Measurements from ENCODE around the gene PRRX2. TPM values are rescaled to one million over a fixed set of nuclear protein-coding genes. Genes with fewer than 3 reads are reported as not detected.

Gene PRRX2
- total RNA-seq, 1 donor from 2014 or later, result not detected

- no peak for DNase-seq (ENCODE audit: low read depth, low spot score)
These were observed 12.0 kb downstream of the PRRX2 start for GRCh38 chr9:129677456-129677855.

GRCh38 chr9:129678844-129679243 is 13.4 kb downstream of the PRRX2 start:
- no peak for DNase-seq (ENCODE audit: low read depth, low spot score)

GRCh38 chr9:129679537-129679936 is 14.1 kb downstream of the PRRX2 start:
- DNase-seq (ENCODE audit: low read depth, low spot score), result no peak

DNA sequence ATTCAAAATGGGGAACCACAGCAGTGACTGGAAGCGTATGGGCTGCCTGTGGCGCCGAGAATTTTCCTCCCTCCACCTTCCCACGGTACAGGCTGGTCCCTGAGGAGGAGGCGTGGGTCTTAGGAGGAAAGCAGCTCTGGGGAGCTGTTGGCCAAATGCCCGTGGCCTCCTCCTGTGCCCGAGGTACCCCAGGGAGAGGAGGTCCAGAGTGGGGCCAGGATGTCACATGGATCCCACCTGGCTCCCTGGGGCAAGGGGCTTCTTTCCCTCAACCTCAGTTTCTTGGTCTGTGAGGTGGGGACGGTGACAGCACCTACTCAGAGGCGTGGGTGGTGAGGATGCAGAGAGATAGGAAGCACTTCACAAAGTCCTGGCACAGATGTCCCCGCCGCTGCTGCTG is 16.5 kb downstream of the PRRX2 start:
- DNase-seq (ENCODE audit: low read depth, low spot score), result no peak

GRCh38 chr9:129682381-129682780 is 16.9 kb downstream of the PRRX2 start:
- DNase-seq (ENCODE audit: low read depth, low spot score), result no peak

GRCh38 chr9:129685220-129685932 is 19.9 kb downstream of the PRRX2 start:
- no peak for DNase-seq (ENCODE audit: low read depth, low spot score)

- DNase-seq (ENCODE audit: low read depth, low spot score), result no peak
These were observed 20.4 kb downstream of the PRRX2 start for GRCh38 chr9:129685933-129686259.

DNA sequence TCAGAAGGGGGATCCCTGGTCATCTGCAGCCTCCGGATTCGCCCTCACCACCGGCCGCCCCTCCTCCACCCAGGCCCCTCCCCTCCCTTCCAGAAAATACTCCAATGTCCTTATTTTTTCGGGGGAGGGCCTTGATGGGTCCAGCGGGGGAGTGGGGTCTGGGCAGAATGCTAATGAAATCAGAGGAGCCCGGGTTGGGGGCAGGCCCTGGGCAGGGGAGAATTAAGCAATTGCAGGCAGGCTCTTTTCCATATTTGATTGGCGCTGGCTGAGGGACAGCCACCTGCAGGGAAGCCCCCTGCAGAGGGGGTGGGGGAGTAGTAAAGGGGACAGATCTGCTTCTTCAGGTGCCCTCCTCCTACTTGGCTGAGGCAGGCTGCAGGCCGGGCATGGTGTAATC is 21.3 kb downstream of the PRRX2 start:
- no peak for DNase-seq (ENCODE audit: low read depth, low spot score)

DNA sequence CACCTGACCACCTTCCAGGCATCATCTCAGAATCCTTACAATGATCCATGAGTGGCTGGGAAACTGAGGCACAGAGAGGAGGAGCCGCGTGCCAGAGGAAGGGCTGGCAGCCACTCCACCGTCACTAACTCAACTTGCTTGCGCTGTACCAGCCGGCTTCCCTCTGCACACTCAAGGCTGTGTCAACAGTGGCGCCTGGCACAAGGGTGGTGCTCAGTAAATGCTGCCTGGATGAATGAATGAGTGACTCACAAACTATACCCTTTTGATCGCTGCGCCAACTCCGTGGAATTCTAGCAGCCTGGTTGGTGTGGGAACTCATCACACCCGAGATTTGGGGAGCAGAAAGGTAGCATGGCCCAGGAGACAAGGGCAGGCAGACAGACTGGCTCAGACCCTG is 21.9 kb downstream of the PRRX2 start:
- DNase-seq (ENCODE audit: low read depth, low spot score), result no peak

DNA sequence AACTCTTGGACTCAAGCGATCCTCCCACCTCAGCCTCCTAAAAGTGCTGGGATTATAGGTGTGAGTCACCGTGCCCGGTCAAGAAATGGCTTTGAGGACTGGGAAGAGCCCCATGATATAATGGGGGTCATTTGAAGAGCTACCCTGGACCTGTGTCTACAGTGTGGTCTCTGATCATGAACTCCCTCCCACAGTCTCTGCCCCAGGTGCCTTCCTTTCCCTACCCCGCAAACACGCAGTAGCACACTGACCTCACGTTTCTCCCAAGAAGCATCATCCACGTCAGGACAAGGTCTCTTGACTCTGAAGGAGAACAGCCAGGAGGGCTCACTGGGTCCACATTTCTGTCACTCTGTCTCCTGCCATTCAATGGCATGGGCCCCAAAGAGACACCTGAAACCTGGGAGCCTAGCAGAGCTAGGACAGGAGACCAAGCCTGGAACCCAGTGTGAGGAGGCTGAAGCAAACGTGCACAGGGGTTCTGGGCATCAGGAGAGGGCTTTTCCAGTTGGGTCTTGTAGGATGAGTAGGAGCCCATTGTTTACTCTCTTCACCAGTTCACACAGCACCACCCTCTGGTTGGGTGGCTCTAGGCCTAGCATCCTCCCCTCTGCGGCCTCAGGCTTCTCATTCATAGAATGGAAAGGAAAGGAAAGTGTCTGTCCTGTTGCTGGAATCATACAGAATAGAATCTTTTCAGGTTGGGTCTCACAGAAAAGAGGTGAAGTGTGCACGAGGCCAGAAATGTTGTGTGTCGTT is 23.0 kb downstream of the PRRX2 start:
- DNase-seq (ENCODE audit: low read depth, low spot score), result no peak

GRCh38 chr9:129692534-129692933 is 27.1 kb downstream of the PRRX2 start:
- no peak for DNase-seq (ENCODE audit: low read depth, low spot score)

GRCh38 chr9:129693741-129694140 is 28.3 kb downstream of the PRRX2 start:
- no peak for DNase-seq (ENCODE audit: low read depth, low spot score)

- no peak for DNase-seq (ENCODE audit: low read depth, low spot score)
These were observed 28.8 kb downstream of the PRRX2 start for GRCh38 chr9:129694243-129694646.

- DNase-seq (ENCODE audit: low read depth, low spot score), result no peak
These were observed 30.4 kb downstream of the PRRX2 start for GRCh38 chr9:129695870-129696269.

- DNase-seq (ENCODE audit: low read depth, low spot score), result no peak
These were observed 31.7 kb downstream of the PRRX2 start for GRCh38 chr9:129696944-129697655.

GRCh38 chr9:129697656-129698253 is 32.3 kb downstream of the PRRX2 start:
- DNase-seq (ENCODE audit: low read depth, low spot score), result no peak

- DNase-seq (ENCODE audit: low read depth, low spot score), result no peak
These were observed 32.9 kb downstream of the PRRX2 start for GRCh38 chr9:129698254-129698757.

DNA sequence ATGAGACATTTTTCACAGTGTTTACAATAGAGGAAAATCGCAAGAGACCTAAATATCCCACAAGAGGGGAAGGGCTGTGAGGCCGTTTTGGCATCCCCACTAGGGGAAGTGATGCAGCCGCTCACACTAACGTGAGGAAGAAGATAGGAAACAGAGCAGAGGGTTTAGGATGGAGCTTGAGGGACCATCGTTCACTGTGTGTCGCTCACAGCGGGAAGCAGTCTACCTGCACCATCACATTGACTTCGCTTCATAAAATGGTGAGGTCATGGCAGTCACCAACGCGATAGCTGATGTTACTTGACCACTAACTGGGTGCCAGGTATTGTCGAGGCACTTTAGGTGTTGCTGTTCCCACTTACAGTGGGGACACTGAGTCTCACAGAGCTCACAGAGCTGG is 35.6 kb downstream of the PRRX2 start:
- no peak for DNase-seq (ENCODE audit: low read depth, low spot score)

DNA sequence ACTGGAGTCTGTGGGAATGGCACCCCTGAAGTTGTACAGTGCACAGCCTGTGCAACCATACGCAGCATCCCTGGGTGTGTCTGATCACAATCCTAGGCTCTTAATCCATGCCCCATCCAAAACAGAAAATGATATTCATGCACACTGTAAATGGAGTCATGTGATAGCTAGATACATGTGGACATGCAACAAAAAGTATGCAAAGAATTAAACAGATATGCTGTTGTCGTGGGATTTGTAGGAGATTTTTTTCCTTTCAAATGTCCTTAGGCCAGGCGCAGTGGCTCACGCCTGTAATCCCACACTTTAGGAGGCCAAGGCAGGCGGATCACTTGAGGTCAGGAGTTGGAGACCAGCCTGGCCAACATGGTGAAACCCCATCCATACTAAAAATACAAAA is 36.1 kb downstream of the PRRX2 start:
- DNase-seq (ENCODE audit: low read depth, low spot score), result no peak

DNA sequence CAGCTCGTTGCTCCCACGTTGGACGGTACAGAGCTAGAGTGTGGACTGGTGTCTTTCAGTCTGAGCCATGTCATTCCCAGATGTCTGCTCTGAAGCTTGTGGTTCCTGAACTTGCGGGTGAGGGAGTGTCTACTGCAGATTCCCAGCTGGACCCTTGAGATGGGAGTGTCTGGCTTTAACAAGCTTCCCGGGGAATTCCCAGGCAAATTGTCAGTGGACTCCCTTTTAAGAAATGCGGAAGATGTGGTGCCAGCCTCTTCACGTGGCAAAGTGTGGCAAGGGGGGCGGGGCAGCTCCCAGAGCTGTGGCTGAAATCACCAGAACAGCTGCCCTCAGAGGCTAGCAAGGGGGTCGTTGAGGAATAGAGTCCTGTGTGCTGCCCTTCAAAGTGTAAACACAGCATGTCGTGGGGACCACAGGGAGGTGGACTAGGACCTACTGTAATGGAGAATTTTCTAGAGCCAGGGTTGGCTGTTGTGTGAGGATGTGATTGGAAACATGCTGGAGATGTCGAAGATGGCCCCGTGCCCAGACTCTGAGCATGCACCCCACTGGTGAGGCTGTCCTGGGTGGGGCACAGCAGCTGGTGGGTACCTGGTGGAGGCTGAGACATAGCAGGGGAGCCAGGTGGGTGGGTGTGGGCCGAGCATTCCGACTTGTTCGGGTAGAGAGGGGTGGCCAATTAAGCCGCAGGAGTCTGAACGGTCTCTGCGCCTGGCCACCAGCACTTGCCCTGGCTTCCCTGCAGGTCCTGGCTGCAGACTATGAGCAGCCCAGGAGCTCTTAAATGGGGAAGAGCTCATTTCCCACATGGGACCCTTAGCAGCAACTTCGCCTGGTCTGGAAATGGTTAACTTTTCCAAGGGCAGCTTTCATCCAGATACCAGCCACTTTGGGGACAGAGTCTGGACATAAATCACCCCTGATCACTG is 37.4 kb downstream of the PRRX2 start:
- no peak for DNase-seq (ENCODE audit: low read depth, low spot score)

All from pulmonary artery endothelial cell (primary cell).